Bronchial epithelial cell (primary cell): ENCODE results near the gene CD96. TPM values are rescaled to one million over a fixed set of nuclear protein-coding genes. Genes with fewer than 3 reads are reported as not detected.

Experiments
- DNase-seq: peaks from one replicate; pipeline ENCODE4 v3.0.0-alpha.2; 2010; ENCODE audit warnings: low read depth
- FAIRE-seq: peaks from 2 replicates; lab custom pipeline; 2011; peaks lifted over from hg19 to GRCh38; lab: Jason Lieb, UNC
- H3K27me3 ChIP-seq: 2 replicates; pipeline ENCODE4 v1.5.1; 2011; ENCODE audit warnings: low read length; ENCODE audit not compliant: control insufficient read depth, insufficient read depth
- H3K36me3 ChIP-seq: 2 replicates; pipeline ENCODE4 v1.5.1; 2011; ENCODE audit warnings: low read length; ENCODE audit not compliant: control insufficient read depth, insufficient read depth
- H3K4me3 ChIP-seq: 2 replicates; pipeline ENCODE4 v1.5.1; 2011; ENCODE audit warnings: mild to moderate bottlenecking, low read depth, low read length, control low read depth
- total RNA-seq: library from RNA; depleted of rRNA; stranded (reverse); fragments of >200 nt; gene quantifications from 2 replicates; pipeline ENCODE4 v1.2.1, GENCODE V29; 2014
- TF ChIP-seq, protein P1 (sequence below): IDR thresholded peaks from 2 replicates; pipeline ENCODE4 v1.5.1; 2011; ENCODE audit warnings: mild to moderate bottlenecking, moderate library complexity, low read length, control low read depth, inconsistent platforms; ENCODE audit not compliant: insufficient read depth, severe bottlenecking

Gene CD96, protein sequence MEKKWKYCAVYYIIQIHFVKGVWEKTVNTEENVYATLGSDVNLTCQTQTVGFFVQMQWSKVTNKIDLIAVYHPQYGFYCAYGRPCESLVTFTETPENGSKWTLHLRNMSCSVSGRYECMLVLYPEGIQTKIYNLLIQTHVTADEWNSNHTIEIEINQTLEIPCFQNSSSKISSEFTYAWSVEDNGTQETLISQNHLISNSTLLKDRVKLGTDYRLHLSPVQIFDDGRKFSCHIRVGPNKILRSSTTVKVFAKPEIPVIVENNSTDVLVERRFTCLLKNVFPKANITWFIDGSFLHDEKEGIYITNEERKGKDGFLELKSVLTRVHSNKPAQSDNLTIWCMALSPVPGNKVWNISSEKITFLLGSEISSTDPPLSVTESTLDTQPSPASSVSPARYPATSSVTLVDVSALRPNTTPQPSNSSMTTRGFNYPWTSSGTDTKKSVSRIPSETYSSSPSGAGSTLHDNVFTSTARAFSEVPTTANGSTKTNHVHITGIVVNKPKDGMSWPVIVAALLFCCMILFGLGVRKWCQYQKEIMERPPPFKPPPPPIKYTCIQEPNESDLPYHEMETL
- total RNA-seq: not detected in 2 replicates

DNA sequence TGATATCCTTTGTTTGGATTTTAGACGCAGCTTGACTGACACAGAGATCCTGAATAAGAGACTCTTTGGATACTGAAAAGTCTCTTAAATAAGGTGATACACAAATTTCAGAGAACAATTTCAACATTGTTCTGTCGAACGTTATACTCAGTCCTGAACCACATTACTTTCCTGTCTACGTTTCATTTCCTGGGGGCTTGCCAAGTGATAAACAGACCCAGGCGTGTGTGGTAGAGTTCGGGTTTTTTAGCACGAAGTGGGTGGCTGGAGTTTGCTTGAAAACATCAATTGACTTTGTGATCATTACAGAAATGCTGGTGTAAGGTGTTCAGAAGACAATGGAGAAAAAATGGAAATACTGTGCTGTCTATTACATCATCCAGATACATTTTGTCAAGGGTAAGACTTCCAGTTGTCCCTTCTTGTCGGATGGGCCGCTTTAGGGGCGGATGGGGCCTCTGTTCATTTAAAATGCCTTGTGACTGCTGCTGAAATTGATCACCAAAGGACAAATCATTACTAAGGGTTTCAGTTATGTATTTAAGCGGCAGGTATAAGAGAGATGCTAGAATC lies at the start of gene CD96:
CD96 (plus strand) TSS at position 287 of the 573 bp plus-strand sequence; CDS start at position 339, 52 bp downstream.
- H3K4me3 ChIP-seq: no peak within 1 kb of the TSS
- no peaks in the 10 kb centered on the region for H3K27me3 ChIP-seq
- TF ChIP-seq, protein P1, sequence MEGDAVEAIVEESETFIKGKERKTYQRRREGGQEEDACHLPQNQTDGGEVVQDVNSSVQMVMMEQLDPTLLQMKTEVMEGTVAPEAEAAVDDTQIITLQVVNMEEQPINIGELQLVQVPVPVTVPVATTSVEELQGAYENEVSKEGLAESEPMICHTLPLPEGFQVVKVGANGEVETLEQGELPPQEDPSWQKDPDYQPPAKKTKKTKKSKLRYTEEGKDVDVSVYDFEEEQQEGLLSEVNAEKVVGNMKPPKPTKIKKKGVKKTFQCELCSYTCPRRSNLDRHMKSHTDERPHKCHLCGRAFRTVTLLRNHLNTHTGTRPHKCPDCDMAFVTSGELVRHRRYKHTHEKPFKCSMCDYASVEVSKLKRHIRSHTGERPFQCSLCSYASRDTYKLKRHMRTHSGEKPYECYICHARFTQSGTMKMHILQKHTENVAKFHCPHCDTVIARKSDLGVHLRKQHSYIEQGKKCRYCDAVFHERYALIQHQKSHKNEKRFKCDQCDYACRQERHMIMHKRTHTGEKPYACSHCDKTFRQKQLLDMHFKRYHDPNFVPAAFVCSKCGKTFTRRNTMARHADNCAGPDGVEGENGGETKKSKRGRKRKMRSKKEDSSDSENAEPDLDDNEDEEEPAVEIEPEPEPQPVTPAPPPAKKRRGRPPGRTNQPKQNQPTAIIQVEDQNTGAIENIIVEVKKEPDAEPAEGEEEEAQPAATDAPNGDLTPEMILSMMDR: no peak
- FAIRE-seq (no peak), DNase-seq (no peak)
- no peaks in the 10 kb centered on the region for H3K36me3 ChIP-seq

DNA sequence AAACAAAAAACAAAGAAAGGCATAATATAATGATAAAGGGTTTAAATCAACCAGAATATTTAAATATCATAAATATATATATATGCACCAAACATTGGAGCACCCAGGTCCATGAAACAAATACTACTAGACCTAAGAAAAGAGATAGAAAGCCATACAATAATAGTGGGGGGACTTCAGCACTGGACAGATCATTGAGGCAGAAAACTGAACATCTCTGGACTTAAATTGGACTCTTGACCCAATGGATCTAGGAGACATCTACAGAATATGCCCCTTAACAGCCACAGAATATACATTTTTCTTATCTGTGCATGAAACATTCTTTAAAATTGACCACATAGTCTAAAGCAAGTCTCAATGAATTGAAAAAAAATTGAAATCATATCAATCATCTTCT lies 48.7 kb upstream of the CD96 start:
- Histone ChIP-seq H3K36me3 (no peaks in the 10 kb centered on the region), H3K27me3 (no peaks in the 10 kb centered on the region), H3K4me3 (no peak overlapping the region)
- TF ChIP-seq, protein P1: no peak
- DNase-seq: no peak
- no peak for FAIRE-seq

DNA sequence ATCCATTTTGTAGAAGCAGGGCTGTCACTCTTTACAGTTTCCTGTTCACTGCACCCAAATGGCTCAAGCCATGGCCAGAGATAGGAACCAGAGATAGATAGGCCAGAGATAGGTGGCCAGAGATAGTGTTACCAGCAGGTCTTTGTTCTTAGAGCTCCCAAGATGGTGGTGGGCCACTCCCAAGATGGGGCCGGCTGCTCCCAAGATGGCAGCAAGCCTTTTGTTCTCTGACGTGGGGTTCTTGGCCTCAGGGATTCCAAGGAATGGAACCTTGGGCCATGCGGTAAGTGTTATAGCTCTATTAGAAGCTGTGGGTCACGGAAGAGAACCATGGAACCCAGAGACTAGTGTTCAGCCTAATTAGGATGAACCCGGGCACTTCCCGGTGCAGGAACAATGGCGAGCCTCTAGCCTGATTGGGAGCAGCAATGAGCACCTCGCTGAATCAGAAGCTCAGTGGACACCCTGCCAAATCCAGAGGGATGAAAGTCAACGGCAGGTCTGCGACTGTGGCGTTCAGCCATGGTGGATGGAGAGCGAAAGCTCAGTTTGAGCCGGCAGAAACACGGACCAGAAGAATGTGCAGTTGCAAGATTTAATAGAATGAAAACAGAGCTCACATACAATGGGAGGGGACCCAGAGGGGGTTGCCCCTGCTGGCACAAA lies 45.0 kb upstream of the CD96 start:
- Histone ChIP-seq H3K4me3 (no peak overlapping the region), H3K27me3 (no peaks in the 10 kb centered on the region), H3K36me3 (no peaks in the 10 kb centered on the region)
- DNase-seq: no peak
- no peak for FAIRE-seq
- TF ChIP-seq, protein P1: no peak

DNA sequence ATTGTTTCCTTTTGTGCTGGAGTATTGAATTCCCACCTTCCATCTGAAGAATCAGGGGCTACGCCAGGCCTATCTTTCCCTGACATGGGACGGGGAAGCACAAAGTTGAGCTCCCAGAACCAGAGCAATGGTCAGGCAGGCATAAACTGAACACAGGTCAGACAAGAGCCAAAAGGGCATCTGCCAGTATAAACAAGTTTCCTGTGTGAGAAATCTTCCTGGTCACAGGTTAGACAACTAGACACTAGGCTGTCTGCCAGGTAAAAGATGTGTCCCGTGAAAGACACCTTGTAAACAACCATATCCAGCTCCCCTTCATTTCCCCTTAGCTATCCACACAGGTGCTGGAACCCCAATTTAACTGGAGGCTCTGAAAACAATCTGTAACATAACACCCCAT lies 44.0 kb upstream of the CD96 start:
- no peak for FAIRE-seq
- TF ChIP-seq, protein P1: no peak

DNA sequence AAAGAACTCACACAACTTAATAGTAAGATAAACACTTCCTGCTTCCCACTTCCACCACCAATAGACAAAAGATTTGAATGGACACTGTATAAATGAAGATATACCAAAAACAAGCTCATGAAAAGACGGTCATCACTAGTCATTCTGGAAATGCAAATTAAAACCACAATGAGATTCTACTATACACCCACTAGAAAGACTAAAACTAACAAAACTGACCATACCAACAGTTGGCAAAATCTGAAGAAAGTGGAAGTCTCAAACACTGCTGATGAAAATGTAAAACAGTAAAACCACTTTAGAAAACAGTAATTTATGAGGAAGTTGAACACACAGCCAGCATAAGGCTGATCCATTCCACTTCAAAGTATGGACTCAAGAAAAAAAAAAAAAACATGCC lies 35.6 kb upstream of the CD96 start:
- FAIRE-seq (no peak), DNase-seq (no peak)
- H3K27me3 ChIP-seq: no peaks in the 10 kb centered on the region
- TF ChIP-seq, protein P1: no peak
- no peaks in the 10 kb centered on the region for H3K36me3 ChIP-seq
- H3K4me3 ChIP-seq: no peak overlapping the region

More for the DNA sequence above, 44.0 kb upstream of the CD96 start:
- no peaks in the 10 kb centered on the region for H3K27me3 ChIP-seq
- H3K4me3 ChIP-seq: no peak overlapping the region
- no peak for DNase-seq
- no peaks in the 10 kb centered on the region for H3K36me3 ChIP-seq
